HUES48 (cell line): ENCODE results near the gene PPFIA1.

Experiments used
- H3K27ac ChIP-seq: one replicate; pipeline ENCODE4 v1.7.0; 2013; ENCODE audit warnings: low read depth, low read length, inconsistent platforms
- H3K27me3 ChIP-seq: 2 replicates; pipeline ENCODE4 v1.6.1; 2013; ENCODE audit warnings: mild to moderate bottlenecking, low read length; ENCODE audit not compliant: control insufficient read depth, insufficient read depth
- H3K36me3 ChIP-seq: 2 replicates; pipeline ENCODE4 v1.6.1; 2013; ENCODE audit warnings: low read length; ENCODE audit not compliant: control insufficient read depth, insufficient read depth
- H3K4me1 ChIP-seq: 2 replicates; pipeline ENCODE4 v1.6.1; 2013; ENCODE audit warnings: mild to moderate bottlenecking, low read length; ENCODE audit not compliant: control insufficient read depth, insufficient read depth
- H3K4me3 ChIP-seq: 2 replicates; pipeline ENCODE4 v1.5.1; 2013; ENCODE audit warnings: mild to moderate bottlenecking, low read depth, low read length
- H3K9ac ChIP-seq: 2 replicates; pipeline ENCODE4 v1.6.1; 2013; ENCODE audit warnings: mild to moderate bottlenecking, low read depth, low read length, moderate library complexity
- H3K9me3 ChIP-seq: 2 replicates; pipeline ENCODE4 v1.6.1; 2013; ENCODE audit warnings: low read length; ENCODE audit not compliant: control insufficient read depth, insufficient read depth

Gene PPFIA1

DNA sequence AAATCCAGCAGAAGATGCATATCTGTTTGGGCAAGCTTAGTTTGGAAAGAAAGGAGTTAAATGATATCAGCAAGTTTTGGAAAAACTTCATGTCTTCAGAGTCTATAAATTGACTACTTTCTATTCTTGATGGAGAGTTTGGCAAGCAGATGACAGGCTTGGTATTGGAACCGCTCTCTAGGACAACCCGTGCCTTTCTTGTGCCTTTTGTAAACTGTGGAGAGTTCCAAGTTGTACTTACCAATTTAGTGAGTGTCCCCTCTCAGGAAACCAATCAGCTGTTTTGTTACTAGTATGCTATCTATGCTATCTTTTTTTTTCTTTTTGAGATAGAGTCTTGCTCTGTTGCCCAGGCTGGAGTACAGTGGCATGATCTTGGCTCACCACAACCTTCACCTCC lies 84.1 kb downstream of the PPFIA1 start:
- Histone ChIP-seq H3K27ac (no peak overlapping the region), H3K9ac (no peak overlapping the region), H3K27me3 (no peaks in the 10 kb centered on the region), H3K4me1 (no peaks in the 10 kb centered on the region), H3K4me3 (no peak overlapping the region), H3K36me3 (peaks cover 93% of the 10 kb centered on the region), H3K9me3 (no peaks in the 10 kb centered on the region)

DNA sequence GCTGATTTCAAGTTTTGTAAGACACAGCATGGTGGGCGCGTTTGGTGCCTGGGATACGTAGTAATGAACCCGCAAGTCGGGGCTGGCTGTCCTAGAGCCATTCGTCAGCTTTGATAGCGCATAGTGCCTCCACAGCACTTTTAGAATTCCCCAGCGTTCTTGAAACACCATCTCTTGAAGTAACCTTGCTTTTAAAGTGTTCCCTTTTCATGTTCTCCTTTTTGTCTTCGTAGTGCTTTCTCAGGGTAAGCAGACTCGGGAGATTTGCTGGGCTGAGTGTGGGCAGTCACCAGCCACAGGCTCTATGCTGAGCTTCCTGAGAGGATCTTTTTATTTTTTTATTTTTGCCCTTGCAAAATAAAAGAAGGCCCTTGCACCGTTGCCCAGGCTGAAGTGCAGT lies 88.3 kb downstream of the PPFIA1 start:
- Histone ChIP-seq H3K4me1 (no peaks in the 10 kb centered on the region), H3K27ac (no peak overlapping the region), H3K4me3 (no peak overlapping the region), H3K36me3 (peaks cover 95% of the 10 kb centered on the region), H3K9me3 (no peaks in the 10 kb centered on the region), H3K9ac (no peak overlapping the region), H3K27me3 (no peaks in the 10 kb centered on the region)

DNA sequence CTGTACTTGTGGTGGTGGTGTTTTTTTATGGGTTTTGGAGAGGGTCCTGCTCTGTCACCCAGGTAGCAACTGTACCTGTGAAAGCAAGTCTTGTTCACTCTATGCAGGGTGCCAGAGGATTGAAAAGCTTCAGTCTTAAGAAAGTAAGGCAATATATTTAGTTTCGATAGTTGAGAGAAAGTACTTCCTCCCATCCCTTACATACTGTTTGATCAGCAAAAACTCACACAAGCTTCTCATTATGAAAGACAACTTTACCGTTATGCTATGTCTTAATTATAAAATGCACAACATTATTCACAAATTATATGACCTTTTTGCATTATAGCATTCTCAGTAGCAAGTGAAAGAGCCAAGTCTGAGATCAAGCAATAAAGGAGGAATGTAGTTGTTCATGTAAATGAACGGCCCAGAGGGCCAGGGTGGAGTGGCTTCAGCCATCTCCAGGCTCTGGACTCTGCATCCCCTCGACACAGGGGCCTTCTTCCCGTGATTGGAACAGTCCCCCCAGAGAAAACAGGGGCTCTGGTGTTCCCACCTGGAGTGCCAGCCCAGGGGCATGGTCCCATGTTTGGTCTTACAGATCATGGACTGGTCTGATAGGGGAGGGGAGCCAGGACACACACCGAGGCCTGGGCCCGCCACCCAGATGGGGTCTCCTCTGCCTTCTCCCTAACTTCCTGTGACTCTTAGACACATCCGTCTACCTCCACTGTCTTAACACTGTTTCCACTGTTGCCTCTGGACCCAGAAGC lies 89.1 kb downstream of the PPFIA1 start:
- Histone ChIP-seq H3K27me3 (no peaks in the 10 kb centered on the region), H3K4me1 (no peaks in the 10 kb centered on the region), H3K36me3 (peaks cover 95% of the 10 kb centered on the region), H3K9ac (no peak overlapping the region), H3K9me3 (no peaks in the 10 kb centered on the region), H3K27ac (no peak overlapping the region), H3K4me3 (no peak overlapping the region)

DNA sequence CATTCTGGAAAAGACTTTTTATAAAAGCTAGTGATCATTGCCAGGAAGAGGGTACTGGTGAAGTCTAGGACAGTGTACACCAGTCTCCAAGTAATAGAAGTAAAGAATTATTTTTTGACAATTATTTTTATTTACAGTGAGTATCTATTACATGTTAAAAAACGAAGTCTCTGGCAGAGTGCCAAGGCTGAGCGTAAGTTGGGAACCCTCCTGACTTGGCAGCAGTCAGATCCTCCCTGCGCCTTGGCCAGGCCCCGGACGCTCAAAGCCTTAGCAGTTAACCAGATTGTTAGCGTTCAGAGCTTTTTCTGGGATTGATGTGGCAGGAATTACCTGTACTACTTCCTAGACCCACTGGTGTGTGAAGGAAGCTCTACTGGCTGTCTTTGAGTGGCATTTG lies 89.7 kb downstream of the PPFIA1 start:
- no peaks in the 10 kb centered on the region for H3K9me3 ChIP-seq
- no peak overlapping the region for H3K27ac ChIP-seq
- no peaks in the 10 kb centered on the region for H3K27me3 ChIP-seq
- peaks cover 95% of the 10 kb centered on the region for H3K36me3 ChIP-seq
- H3K4me3 ChIP-seq, result no peak overlapping the region
- no peak overlapping the region for H3K9ac ChIP-seq
- no peaks in the 10 kb centered on the region for H3K4me1 ChIP-seq

DNA sequence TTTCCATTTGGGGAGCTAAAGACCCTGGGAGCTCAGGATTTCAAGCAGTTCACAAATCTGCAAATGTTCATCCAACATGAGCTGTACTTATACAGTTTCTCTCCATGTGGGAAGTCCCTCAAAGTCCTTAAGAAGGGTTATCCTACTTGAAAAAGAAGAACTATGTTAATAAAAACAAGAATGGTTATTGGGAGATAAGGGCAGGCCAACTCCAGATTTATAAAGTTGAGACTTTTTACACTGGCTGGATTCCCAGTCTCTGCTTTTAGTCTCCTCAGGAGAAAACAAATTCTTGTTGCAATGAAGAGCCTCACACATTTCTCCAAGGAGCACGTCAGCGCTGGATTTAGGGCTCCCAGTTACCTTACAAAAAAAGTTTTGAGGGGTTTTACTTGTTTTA lies 93.7 kb downstream of the PPFIA1 start:
- no peak overlapping the region for H3K4me3 ChIP-seq
- H3K4me1 ChIP-seq, result no peaks in the 10 kb centered on the region
- peaks cover 93% of the 10 kb centered on the region for H3K36me3 ChIP-seq
- no peaks in the 10 kb centered on the region for H3K27me3 ChIP-seq
- H3K9ac ChIP-seq, result no peak overlapping the region
- no peaks in the 10 kb centered on the region for H3K9me3 ChIP-seq
- H3K27ac ChIP-seq, result no peak overlapping the region

DNA sequence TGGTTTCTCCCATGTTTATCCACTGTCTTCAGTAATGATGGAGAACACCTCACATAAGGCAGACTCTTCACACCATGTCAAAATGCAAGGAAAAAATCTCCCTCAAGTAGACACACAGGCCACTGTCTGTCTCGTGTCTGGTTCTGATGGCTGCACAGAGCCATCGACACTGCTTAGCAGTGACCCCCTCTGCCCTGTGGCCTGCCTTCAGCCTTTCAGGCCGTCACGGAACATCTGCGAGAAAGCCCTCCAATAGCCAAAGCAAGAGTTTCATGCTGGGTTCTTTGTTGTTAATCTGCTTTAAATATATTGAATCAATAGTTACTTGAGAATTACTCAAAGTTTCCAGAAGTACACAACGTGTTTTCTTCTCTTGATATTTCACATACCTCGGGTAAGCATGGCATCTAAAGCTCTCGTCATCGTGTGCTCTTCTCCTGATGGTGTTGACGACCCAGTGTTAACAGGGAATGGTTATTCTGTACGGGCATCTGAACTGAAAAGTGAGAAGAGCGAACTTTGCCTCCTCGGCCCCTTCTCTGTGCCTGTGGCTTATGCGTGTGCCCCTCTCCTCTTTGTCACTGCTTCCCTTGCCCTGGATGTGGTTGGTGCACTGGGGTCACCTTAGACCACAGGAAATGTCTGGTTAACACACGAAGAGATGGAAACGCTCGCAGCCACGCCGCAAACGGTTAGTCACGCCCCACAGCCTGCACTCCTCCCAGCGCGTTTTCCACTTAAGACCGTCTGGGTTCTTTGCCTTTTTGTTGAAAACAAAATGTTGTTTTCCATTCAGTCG lies 94.5 kb downstream of the PPFIA1 start:
- Histone ChIP-seq H3K4me3 (no peak overlapping the region), H3K4me1 (no peaks in the 10 kb centered on the region), H3K36me3 (peaks cover 87% of the 10 kb centered on the region), H3K27me3 (no peaks in the 10 kb centered on the region), H3K27ac (no peak overlapping the region), H3K9me3 (no peaks in the 10 kb centered on the region), H3K9ac (no peak overlapping the region)

DNA sequence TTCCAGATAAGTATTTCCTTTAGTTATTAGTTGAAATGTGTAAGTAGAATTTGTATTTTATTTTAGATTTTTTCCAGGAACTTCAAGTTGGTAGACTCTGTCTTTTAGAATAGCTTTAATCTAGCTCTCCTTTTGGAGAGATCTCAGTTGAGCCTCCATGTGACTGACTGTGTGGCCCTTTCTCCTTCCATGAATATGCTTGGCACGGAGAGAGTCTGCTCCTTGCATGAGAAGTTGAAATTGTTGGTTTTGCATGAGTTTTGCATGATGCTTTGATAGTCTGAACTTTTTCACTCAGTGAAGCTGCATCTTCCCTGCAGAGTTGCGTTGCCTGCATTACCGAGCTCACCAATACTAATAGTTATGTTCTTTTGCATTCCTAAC lies 95.0 kb downstream of the PPFIA1 start:
- H3K36me3 ChIP-seq, result peaks cover 81% of the 10 kb centered on the region

DNA sequence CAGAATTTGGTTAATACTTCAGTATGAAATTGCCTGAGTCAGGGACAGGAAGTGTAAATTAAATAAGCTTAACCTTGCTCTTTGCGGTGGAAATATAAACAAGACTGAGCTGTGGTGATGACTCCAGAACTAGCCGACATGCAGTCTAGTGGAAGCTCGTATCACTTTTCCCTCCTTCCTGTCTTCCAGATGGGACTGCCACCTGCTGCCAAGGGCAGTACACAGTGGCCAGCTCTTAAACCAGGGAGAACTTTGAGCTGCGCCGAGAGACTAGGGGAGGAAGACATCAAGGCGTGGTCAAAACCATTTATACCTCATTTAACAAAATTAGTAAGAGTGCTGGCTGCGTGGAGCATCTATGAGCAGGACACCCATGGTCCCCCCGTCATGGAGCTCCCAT lies 96.6 kb downstream of the PPFIA1 start:
- Histone ChIP-seq H3K4me3 (no peak overlapping the region), H3K4me1 (no peaks in the 10 kb centered on the region), H3K27me3 (no peaks in the 10 kb centered on the region), H3K9me3 (no peaks in the 10 kb centered on the region), H3K9ac (no peak overlapping the region), H3K27ac (no peak overlapping the region), H3K36me3 (peaks cover 69% of the 10 kb centered on the region)

More for the DNA sequence above, 95.0 kb downstream of the PPFIA1 start:
- no peaks in the 10 kb centered on the region for H3K4me1 ChIP-seq
- H3K9ac ChIP-seq, result no peak overlapping the region
- H3K27me3 ChIP-seq, result no peaks in the 10 kb centered on the region
- no peak overlapping the region for H3K27ac ChIP-seq
- no peak overlapping the region for H3K4me3 ChIP-seq
- H3K9me3 ChIP-seq, result no peaks in the 10 kb centered on the region

DNA sequence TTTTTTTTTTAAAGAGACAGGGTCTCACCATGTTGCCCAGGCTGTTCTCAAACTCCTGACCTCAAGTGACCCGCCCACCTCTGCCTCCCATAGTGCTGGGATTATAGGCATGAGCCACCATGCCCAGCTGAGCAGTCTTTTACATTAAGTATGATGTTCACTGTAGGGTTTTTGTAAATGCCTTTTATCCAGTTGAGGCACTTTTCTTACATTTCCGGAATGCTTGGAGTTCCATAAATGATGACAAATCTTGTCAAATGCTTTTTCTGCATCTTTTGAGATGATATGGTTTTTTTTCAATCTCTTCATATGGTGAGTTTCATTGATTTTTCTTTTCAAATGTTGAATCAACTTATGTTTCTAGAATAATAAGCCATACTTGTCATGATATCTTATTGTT lies 98.5 kb downstream of the PPFIA1 start:
- Histone ChIP-seq H3K4me1 (no peaks in the 10 kb centered on the region), H3K9me3 (no peaks in the 10 kb centered on the region), H3K9ac (no peak overlapping the region), H3K4me3 (no peak overlapping the region), H3K27me3 (no peaks in the 10 kb centered on the region), H3K27ac (no peak overlapping the region), H3K36me3 (peaks cover 69% of the 10 kb centered on the region)

DNA sequence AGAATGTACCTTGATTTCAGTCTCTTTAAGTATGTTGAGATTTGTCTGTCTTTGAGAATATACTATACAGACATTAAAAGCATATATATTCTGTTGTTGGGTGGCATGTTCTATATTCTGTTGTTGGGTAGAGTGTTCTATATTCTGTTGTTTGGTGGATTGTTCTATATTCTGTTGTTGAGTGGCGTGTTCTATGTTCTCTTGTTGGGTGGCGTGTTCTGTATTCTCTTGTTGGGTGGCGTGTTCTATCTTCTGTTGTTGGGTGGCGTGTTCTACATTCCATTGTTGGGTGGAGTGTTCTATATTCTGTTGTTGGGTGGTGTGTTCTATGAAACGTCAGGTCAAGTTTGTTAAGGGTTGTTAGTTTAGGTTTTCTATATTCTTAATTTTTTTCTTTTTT lies 100.8 kb downstream of the PPFIA1 start:
- H3K4me1 ChIP-seq, result no peaks in the 10 kb centered on the region
- H3K36me3 ChIP-seq, result peaks cover 67% of the 10 kb centered on the region
- no peak overlapping the region for H3K9ac ChIP-seq
- no peaks in the 10 kb centered on the region for H3K27me3 ChIP-seq
- H3K27ac ChIP-seq, result no peak overlapping the region
- no peak overlapping the region for H3K4me3 ChIP-seq
- no peaks in the 10 kb centered on the region for H3K9me3 ChIP-seq

DNA sequence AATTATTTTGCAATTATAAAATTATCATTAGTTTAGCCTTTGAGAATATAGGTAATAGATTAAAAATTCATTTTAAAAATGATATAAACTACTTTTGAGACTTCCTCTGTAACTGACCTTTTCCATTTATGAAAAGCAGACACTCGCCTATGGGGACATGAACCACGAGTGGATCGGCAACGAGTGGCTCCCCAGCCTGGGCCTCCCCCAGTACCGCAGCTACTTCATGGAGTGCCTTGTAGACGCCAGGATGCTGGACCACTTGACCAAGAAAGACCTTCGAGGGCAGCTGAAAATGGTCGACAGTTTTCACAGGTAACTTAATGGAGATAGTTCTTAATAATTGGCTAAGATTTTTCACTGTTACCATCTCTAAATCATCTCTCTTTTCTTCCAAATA lies 101.6 kb downstream of the PPFIA1 start:
- no peaks in the 10 kb centered on the region for H3K27me3 ChIP-seq
- H3K36me3 ChIP-seq, result peaks cover 67% of the 10 kb centered on the region
- no peak overlapping the region for H3K27ac ChIP-seq
- H3K4me3 ChIP-seq, result no peak overlapping the region
- no peaks in the 10 kb centered on the region for H3K9me3 ChIP-seq
- H3K9ac ChIP-seq, result no peak overlapping the region
- no peaks in the 10 kb centered on the region for H3K4me1 ChIP-seq
